ENCODE measurements around the gene KLF13. TPM values are rescaled to one million over a fixed set of nuclear protein-coding genes. Genes with fewer than 3 reads are reported as not detected.

KLF13 gene
- total RNA-seq, 1 donor: 58.6 TPM

- Histone ChIP-seq H2AFZ (ENCODE audit: low read length) (no peak overlapping the region), H4K20me1 (ENCODE audit: insufficient read depth, low read length) (no peaks in the 10 kb centered on the region), H3K27ac (ENCODE audit: low read depth, low read length) (no peak overlapping the region), H3K27me3 (ENCODE audit: insufficient read depth, low read length) (no peaks in the 10 kb centered on the region), H3K4me2 (ENCODE audit: insufficient read depth, low read length) (no peak overlapping the region), H3K9me3 (ENCODE audit: low read depth, low read length) (no peaks in the 10 kb centered on the region), H3K4me3 (ENCODE audit: insufficient read depth, low read length) (no peak overlapping the region), H3K79me2 (ENCODE audit: insufficient read depth, low read length) (no peaks in the 10 kb centered on the region), H3K4me1 (ENCODE audit: insufficient read depth, low read length) (peaks cover 17% of the 10 kb centered on the region), H3K36me3 (ENCODE audit: insufficient read depth, low read length) (no peaks in the 10 kb centered on the region)
- no peak for TF ChIP-seq CTCF (IDR thresholded peaks at IDR 0.05; ENCODE audit: extremely low read depth, low read depth, low read length)
- no peak for DNase-seq (ENCODE audit: insufficient read length, low spot score, missing footprints)
These were observed 64.3 kb downstream of the KLF13 start for GRCh38 chr15:31390777-31391486.

GRCh38 chr15:31391687-31392671 is 65.3 kb downstream of the KLF13 start:
- no peaks in the 10 kb centered on the region for H3K9me3 ChIP-seq (ENCODE audit: low read depth, low read length)
- peak overlapping the region; percentile 86 for H3K27ac ChIP-seq (ENCODE audit: low read depth, low read length)
- H3K4me3 ChIP-seq (ENCODE audit: insufficient read depth, low read length): peak overlapping the region; percentile 81
- peak overlapping the region; percentile 94 for H3K4me2 ChIP-seq (ENCODE audit: insufficient read depth, low read length)
- H4K20me1 ChIP-seq (ENCODE audit: insufficient read depth, low read length): no peaks in the 10 kb centered on the region
- TF ChIP-seq CTCF (IDR thresholded peaks at IDR 0.05; ENCODE audit: extremely low read depth, low read depth, low read length): no peak
- no peaks in the 10 kb centered on the region for H3K27me3 ChIP-seq (ENCODE audit: insufficient read depth, low read length)
- H3K79me2 ChIP-seq (ENCODE audit: insufficient read depth, low read length): no peaks in the 10 kb centered on the region
- DNase-seq (ENCODE audit: insufficient read length, low spot score, missing footprints): peak; percentile 97
- H2AFZ ChIP-seq (ENCODE audit: low read length): peak overlapping the region; percentile 86
- no peaks in the 10 kb centered on the region for H3K36me3 ChIP-seq (ENCODE audit: insufficient read depth, low read length)
- peaks cover 18% of the 10 kb centered on the region for H3K4me1 ChIP-seq (ENCODE audit: insufficient read depth, low read length)

GRCh38 chr15:31392761-31393401 is 66.2 kb downstream of the KLF13 start:
- peak overlapping the region; percentile 94 for H3K4me2 ChIP-seq (ENCODE audit: insufficient read depth, low read length)
- no peak for TF ChIP-seq CTCF (IDR thresholded peaks at IDR 0.05; ENCODE audit: extremely low read depth, low read depth, low read length)
- DNase-seq (ENCODE audit: insufficient read length, low spot score, missing footprints): peak; percentile 85
- H3K4me1 ChIP-seq (ENCODE audit: insufficient read depth, low read length): peaks cover 16% of the 10 kb centered on the region
- peak overlapping the region; percentile 81 for H3K4me3 ChIP-seq (ENCODE audit: insufficient read depth, low read length)
- H4K20me1 ChIP-seq (ENCODE audit: insufficient read depth, low read length): no peaks in the 10 kb centered on the region
- H3K36me3 ChIP-seq (ENCODE audit: insufficient read depth, low read length): no peaks in the 10 kb centered on the region
- no peaks in the 10 kb centered on the region for H3K79me2 ChIP-seq (ENCODE audit: insufficient read depth, low read length)
- H3K9me3 ChIP-seq (ENCODE audit: low read depth, low read length): no peaks in the 10 kb centered on the region
- H2AFZ ChIP-seq (ENCODE audit: low read length): no peak overlapping the region
- no peaks in the 10 kb centered on the region for H3K27me3 ChIP-seq (ENCODE audit: insufficient read depth, low read length)
- H3K27ac ChIP-seq (ENCODE audit: low read depth, low read length): no peak overlapping the region

All from osteoblast (primary cell).